Gastrocnemius medialis (tissue), 4 donors: ENCODE results near the gene PPM1F. TPM values are rescaled to one million over a fixed set of nuclear protein-coding genes. Genes with fewer than 3 reads are reported as not detected.

Experiments
- ATAC-seq, 2 donors: fragments of 150-250 bp; one replicate each; pipeline ENCODE4 v1.9.1; 2016
- DNase-seq, 2 donors: peaks; one replicate each; pipeline ENCODE4 v3.0.0-alpha.2; 2019
- H3K27ac ChIP-seq, 4 donors: fragments of 200-600 bp; sonication (generic); 1 replicate in 1 of 4; 2 replicates in 3 of 4; pipeline ENCODE4 v1.5.1; 2016 to 2018; ENCODE audit warnings: mild to moderate bottlenecking in 2 of 4, moderate library complexity in 1 of 4
- H3K27me3 ChIP-seq, 3 donors: fragments of 200-600 bp; sonication (generic) in 2 of 3; 1 replicate in 1 of 3; 2 replicates in 2 of 3; pipeline versions ENCODE4 v1.5.1 to v1.6.0; 2016 to 2019; ENCODE audit warnings: mild to moderate bottlenecking in 1 of 3, moderate library complexity in 1 of 3
- H3K36me3 ChIP-seq, 2 donors: fragments of 200-600 bp; sonication (generic) in 1 of 2; one replicate each; pipeline ENCODE4 v1.5.1; 2017 to 2018
- H3K4me1 ChIP-seq, 2 donors: fragments of 200-600 bp; sonication (generic) in 1 of 2; one replicate each; pipeline ENCODE4 v1.5.1; 2016 to 2017; ENCODE audit warnings: mild to moderate bottlenecking in 2 of 2
- H3K4me3 ChIP-seq, 4 donors: fragments of 200-600 bp; sonication (generic) in 3 of 4; 1 replicate in 1 of 4; 2 replicates in 3 of 4; pipeline ENCODE4 v1.5.1; 2016 to 2019; ENCODE audit warnings: mild to moderate bottlenecking in 2 of 4
- H3K9me3 ChIP-seq, 3 donors: fragments of 200-600 bp; sonication (generic) in 2 of 3; 1 replicate in 1 of 3; 2 replicates in 2 of 3; pipeline ENCODE4 v1.5.1; 2016 to 2019
- CTCF ChIP-seq, 5 experiments: fragments of 450-650 bp in 3 of 5; fragments of 200-600 bp in 2 of 5; sonication (generic) in 2 of 5; IDR thresholded peaks in 4 of 5; conservative IDR thresholded peaks in 1 of 5; 1 replicate in 4 of 5; 2 replicates in 1 of 5; pipeline ENCODE4 v1.5.1; 2016 to 2019; ENCODE audit warnings: antibody characterized with exemption in 5 of 5, mild to moderate bottlenecking in 3 of 5, moderate library complexity in 3 of 5
- POLR2A ChIP-seq, 2 donors: fragments of 450-650 bp; IDR thresholded peaks; one replicate each; pipeline ENCODE4 v1.6.1; 2017; ENCODE audit warnings: antibody characterized with exemption in 2 of 2, mild to moderate bottlenecking in 2 of 2, moderate library complexity in 2 of 2
- in situ Hi-C, 4 donors: fragments of 200-750 bp; cut with MboI; loops; one replicate each; pipeline versions ENCODE4 v1.15.0 to v1.8.0; 2017; ENCODE audit warnings: low sequenced_read_pairs in 4 of 4
- intact Hi-C: fragments of 100-400 bp; cut with DNase I; formaldehyde crosslinking; loops from one replicate; pipeline ENCODE4 v1.15.1; 2023; ENCODE audit warnings: low total_unique reads
- total RNA-seq, 4 donors: library from RNA; depleted of rRNA; stranded (reverse); fragments of >200 nt; gene quantifications; one replicate each; pipeline versions ENCODE4 v1.1.0 to v1.2.3, GENCODE V29; 2016

The PPM1F gene
- total RNA-seq, 4 donors from 2014 or later = 10.2 to 13.8 (median 11.0) TPM

DNA sequence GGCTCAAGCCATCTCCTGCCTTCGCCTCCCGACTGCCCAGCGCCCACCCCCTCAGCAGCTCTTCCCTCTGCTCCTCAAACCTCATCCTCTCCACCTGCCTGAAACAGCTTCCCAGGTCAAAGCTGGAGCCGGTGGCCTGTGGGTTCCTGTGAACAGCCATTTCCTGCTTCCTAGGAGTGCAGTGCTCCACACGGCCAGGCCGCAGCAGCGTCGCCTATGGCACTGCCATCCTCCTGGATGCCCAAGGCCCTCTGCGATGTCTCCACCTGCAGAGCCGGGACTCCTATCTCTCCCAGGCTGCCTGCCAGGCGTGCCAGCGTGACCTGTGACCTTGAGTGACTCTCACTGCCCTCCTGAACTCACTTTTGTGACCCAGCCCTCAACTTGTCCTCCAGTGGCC is 24.6 kb downstream of the PPM1F start:
- in situ Hi-C loops = no loop called here
- peaks cover 0 to 48% of the 10 kb centered on the region in 2 donors for H3K36me3 ChIP-seq
- no peak for TF ChIP-seq POLR2A (IDR thresholded peaks at IDR 0.05)
- TF ChIP-seq CTCF (IDR thresholded peaks at IDR 0.05 in 4 of 5, conservative IDR thresholded peaks at IDR 0.05 in 1 of 5) = no peak

GRCh38 chr22:21927174-21927823 is 25.3 kb downstream of the PPM1F start:
- ATAC-seq = no peak
- intact Hi-C loops = no loop called here
- H3K4me1 ChIP-seq = no peaks in the 10 kb centered on the region
- H3K4me3 ChIP-seq = no peak overlapping the region
- no peak overlapping the region for H3K27ac ChIP-seq
- TF ChIP-seq POLR2A (IDR thresholded peaks at IDR 0.05) = no peak
- no peak for TF ChIP-seq CTCF (IDR thresholded peaks at IDR 0.05 in 4 of 5, conservative IDR thresholded peaks at IDR 0.05 in 1 of 5)
- DNase-seq = no peak
- in situ Hi-C loops = no loop called here
- H3K9me3 ChIP-seq = no peaks in the 10 kb centered on the region
- no peaks in the 10 kb centered on the region for H3K27me3 ChIP-seq
- H3K36me3 ChIP-seq = peaks cover 0 to 40% of the 10 kb centered on the region in 2 donors

More for the DNA sequence above, 24.6 kb downstream of the PPM1F start:
- Histone ChIP-seq H3K27me3 (no peaks in the 10 kb centered on the region), H3K27ac (no peak overlapping the region), H3K9me3 (no peaks in the 10 kb centered on the region), H3K4me3 (no peak overlapping the region), H3K4me1 (no peaks in the 10 kb centered on the region)
- intact Hi-C loops = no loop called here
- no peak for ATAC-seq
- no peak for DNase-seq

DNA sequence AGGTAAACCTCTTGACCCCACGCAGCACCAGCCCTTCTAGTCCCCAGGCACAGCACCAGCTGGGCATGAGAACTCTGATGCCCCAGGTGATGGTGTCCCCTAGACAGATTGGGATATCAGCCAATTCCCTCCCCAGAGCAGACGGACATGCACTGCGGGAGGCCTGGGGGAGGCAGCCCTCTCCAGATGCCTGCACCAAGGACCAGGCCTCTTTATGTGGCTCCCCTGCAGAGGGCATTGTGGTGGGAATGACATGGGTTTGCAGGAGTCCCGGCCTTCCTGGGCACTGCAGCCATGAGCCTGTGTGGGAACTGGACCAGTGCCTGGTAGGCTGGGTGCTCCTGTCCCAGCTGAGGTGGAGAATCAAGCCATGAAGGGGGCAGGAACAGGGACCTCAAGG is 25.9 kb downstream of the PPM1F start:
- Histone ChIP-seq H3K4me3 (no peak overlapping the region), H3K27ac (no peak overlapping the region), H3K4me1 (no peaks in the 10 kb centered on the region), H3K27me3 (no peaks in the 10 kb centered on the region), H3K9me3 (no peaks in the 10 kb centered on the region), H3K36me3 (peaks cover 0 to 35% of the 10 kb centered on the region in 2 donors)
- ATAC-seq = no peak
- no peak for DNase-seq
- intact Hi-C loops (no loop called here), in situ Hi-C loops (no loop called here)
- TF ChIP-seq CTCF (IDR thresholded peaks at IDR 0.05 in 4 of 5, conservative IDR thresholded peaks at IDR 0.05 in 1 of 5) (no peak), POLR2A (IDR thresholded peaks at IDR 0.05) (no peak)

DNA sequence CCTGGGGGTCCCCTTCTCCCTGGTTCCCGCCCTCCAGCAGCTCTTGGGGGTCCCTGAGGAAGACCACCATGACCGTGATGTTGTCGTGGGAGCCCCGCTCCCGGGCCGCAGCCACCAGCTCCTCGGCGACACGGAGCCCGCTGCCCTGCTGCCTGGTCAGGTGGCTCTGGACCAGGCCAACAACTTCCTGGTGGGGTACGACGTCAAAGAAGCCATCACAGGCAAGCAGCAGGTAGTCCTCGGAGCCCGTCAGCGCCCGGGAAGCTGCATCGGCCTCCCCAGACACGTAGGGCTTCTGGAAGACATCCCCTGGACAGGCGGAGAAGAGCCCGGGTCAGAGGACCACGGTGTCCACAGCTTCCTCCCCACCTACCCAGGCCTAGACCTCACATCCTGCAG is 29.5 kb downstream of the PPM1F start:
- DNase-seq = no peak
- Histone ChIP-seq H3K27me3 (no peaks in the 10 kb centered on the region), H3K4me1 (no peaks in the 10 kb centered on the region), H3K36me3 (peaks cover 0 to 1% of the 10 kb centered on the region in 2 donors), H3K9me3 (no peaks in the 10 kb centered on the region), H3K4me3 (no peak overlapping the region), H3K27ac (no peak overlapping the region)
- TF ChIP-seq POLR2A (IDR thresholded peaks at IDR 0.05) (no peak), CTCF (IDR thresholded peaks at IDR 0.05 in 4 of 5, conservative IDR thresholded peaks at IDR 0.05 in 1 of 5) (no peak)
- no peak for ATAC-seq
- in situ Hi-C loops = no loop called here
- intact Hi-C loops = no loop called here
